ENCODE measurements around the gene RABGAP1L. TPM values are rescaled to one million over a fixed set of nuclear protein-coding genes. Genes with fewer than 3 reads are reported as not detected.

The RABGAP1L gene
- total RNA-seq, 2 experiments from 2014 or later: 59.8 to 67.6 TPM

DNA sequence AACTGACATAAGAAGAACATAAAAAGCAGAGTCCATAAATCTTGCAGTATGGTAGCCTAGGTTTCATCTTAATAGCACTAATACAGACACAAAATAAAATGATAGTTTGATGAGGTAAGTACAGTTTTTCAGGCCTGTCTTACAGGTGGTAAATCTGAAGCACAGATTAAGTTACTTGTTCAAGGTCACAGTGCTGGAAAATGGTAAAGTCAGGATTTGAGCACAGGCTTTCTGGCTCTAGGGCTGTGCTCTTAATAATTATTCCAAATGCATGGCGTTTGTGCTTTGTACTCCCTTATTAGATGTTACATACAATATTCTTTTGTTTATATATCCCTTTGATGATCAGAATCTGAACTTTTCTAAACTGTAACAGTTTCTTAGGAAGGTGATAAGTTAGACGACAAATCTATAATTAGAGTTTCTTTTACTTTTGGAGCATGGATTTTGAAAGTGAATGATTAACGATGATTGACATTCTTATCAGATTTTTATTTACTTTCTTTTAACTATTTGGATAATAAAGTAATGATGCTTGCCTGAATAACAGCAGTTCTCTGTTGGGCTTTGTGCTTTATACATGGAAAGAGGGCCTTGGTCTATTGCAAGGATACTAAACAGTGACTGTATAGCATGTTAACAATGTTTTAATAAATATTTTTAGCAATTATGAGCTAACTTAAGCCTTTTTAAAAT lies 738.9 kb downstream of the RABGAP1L start:
- peaks cover 2% of the 10 kb centered on the region for H3K36me3 ChIP-seq (ENCODE audit: insufficient read depth, low read length)
- intact Hi-C loops (cut with DNase I, micrococcal nuclease): no loop called here
- H3K4me3 Mint-ChIP-seq: no peak overlapping the region
- no peak overlapping the region for H3K4me3 ChIP-seq (ENCODE audit: low read length)
- no peak for ATAC-seq (ENCODE audit: poor library complexity)
- no peak for DNase-seq
- peaks cover 47% of the 10 kb centered on the region for H3K36me3 Mint-ChIP-seq (ENCODE audit: low read depth)
- H3K4me1 ChIP-seq (ENCODE audit: insufficient read depth, low read length): no peaks in the 10 kb centered on the region
- H3K27me3 ChIP-seq (ENCODE audit: control insufficient read depth in 1 of 2, insufficient read depth in 2 of 2, low read length in 2 of 2): no peaks in the 10 kb centered on the region
- H3K9me3 Mint-ChIP-seq: no peaks in the 10 kb centered on the region
- peaks cover 11% of the 10 kb centered on the region for H3K4me1 Mint-ChIP-seq (ENCODE audit: low read depth)
- no peak overlapping the region for H3K27ac ChIP-seq (ENCODE audit: low read depth in 1 of 2, low read length in 2 of 2)
- no peaks in the 10 kb centered on the region for H3K9me3 ChIP-seq (ENCODE audit: control insufficient read depth in 1 of 2, insufficient read depth in 1 of 2, low read length in 2 of 2)
- H3K27ac Mint-ChIP-seq: no peak overlapping the region
- TF ChIP-seq CTCF (IDR thresholded peaks at IDR 0.05): no peak
- no peaks in the 10 kb centered on the region for H3K27me3 Mint-ChIP-seq
- CTCF ChIA-PET: no interaction called here
- POLR2A ChIA-PET: no interaction called here

DNA sequence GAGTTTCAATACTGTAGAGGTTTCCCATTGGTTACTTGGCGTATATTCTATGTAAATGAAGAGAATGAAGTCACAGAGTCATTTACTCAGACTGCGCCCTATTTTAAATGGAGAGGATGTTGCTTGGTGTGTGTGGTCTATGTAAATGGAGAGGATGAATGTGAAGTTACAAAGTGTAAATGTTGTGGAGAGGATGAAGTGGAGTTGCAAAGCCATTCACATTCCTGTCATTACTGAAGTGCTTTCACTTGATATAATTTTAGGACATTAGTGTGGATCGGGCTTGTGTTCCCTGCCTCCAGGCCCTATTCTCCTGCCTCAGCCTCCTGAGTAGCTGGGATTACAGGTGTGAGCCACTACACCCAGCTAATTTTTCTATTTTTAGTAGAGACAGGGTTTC lies 741.0 kb downstream of the RABGAP1L start:
- Mint-ChIP-seq H3K4me1 (ENCODE audit: low read depth) (no peaks in the 10 kb centered on the region), H3K27ac (no peak overlapping the region), H3K27me3 (no peaks in the 10 kb centered on the region), H3K36me3 (ENCODE audit: low read depth) (peaks cover 54% of the 10 kb centered on the region), H3K9me3 (peaks cover 3% of the 10 kb centered on the region), H3K4me3 (no peak overlapping the region)
- POLR2A ChIA-PET: no interaction called here
- Histone ChIP-seq H3K27ac (ENCODE audit: low read depth in 1 of 2, low read length in 2 of 2) (no peak overlapping the region), H3K4me1 (ENCODE audit: insufficient read depth, low read length) (no peaks in the 10 kb centered on the region), H3K27me3 (ENCODE audit: control insufficient read depth in 1 of 2, insufficient read depth in 2 of 2, low read length in 2 of 2) (no peaks in the 10 kb centered on the region), H3K9me3 (ENCODE audit: control insufficient read depth in 1 of 2, insufficient read depth in 1 of 2, low read length in 2 of 2) (peaks cover 0 to 9% of the 10 kb centered on the region in 2 experiments), H3K4me3 (ENCODE audit: low read length) (no peak overlapping the region), H3K36me3 (ENCODE audit: insufficient read depth, low read length) (peaks cover 6% of the 10 kb centered on the region)
- no peak for DNase-seq
- TF ChIP-seq CTCF (IDR thresholded peaks at IDR 0.05): no peak
- no peak for ATAC-seq (ENCODE audit: poor library complexity)
- intact Hi-C loops (cut with DNase I, micrococcal nuclease): loop anchor here in 1 of 2 experiments (5.0 kb wide), 1 partner anchor 52 kb away; no protein-coding TSS in a partner anchor
- CTCF ChIA-PET: interaction anchor here (1.4 kb wide), 1 partner anchor 11 kb away, joined by 5 read pairs; no protein-coding TSS in a partner anchor

GRCh38 chr1:174902531-174903099 lies 743.3 kb downstream of the RABGAP1L start:
- TF ChIP-seq CTCF (IDR thresholded peaks at IDR 0.05): no peak
- DNase-seq: no peak
- intact Hi-C loops (cut with DNase I, micrococcal nuclease): loop anchor here in 1 of 2 experiments (5.0 kb wide), 1 partner anchor 50 kb away; no protein-coding TSS in a partner anchor
- no peaks in the 10 kb centered on the region for H3K4me1 ChIP-seq (ENCODE audit: insufficient read depth, low read length)
- ChIA-PET CTCF (no interaction called here), POLR2A (no interaction called here)
- H3K27ac ChIP-seq (ENCODE audit: low read depth in 1 of 2, low read length in 2 of 2): no peak overlapping the region
- H3K9me3 ChIP-seq (ENCODE audit: control insufficient read depth in 1 of 2, insufficient read depth in 1 of 2, low read length in 2 of 2): peaks cover 11 to 12% of the 10 kb centered on the region in 2 experiments
- Mint-ChIP-seq H3K27me3 (no peaks in the 10 kb centered on the region), H3K9me3 (peaks cover 3% of the 10 kb centered on the region), H3K4me1 (ENCODE audit: low read depth) (peaks cover under 1% of the 10 kb centered on the region), H3K36me3 (ENCODE audit: low read depth) (peaks cover 67% of the 10 kb centered on the region), H3K4me3 (no peak overlapping the region), H3K27ac (no peak overlapping the region)
- no peaks in the 10 kb centered on the region for H3K27me3 ChIP-seq (ENCODE audit: control insufficient read depth in 1 of 2, insufficient read depth in 2 of 2, low read length in 2 of 2)
- ATAC-seq (ENCODE audit: poor library complexity): no peak
- peaks cover 6% of the 10 kb centered on the region for H3K36me3 ChIP-seq (ENCODE audit: insufficient read depth, low read length)
- H3K4me3 ChIP-seq (ENCODE audit: low read length): no peak overlapping the region

Data from CD4-positive, alpha-beta T cell (primary cell).